Loucy (cell line): Measurements from ENCODE around the gene NPAS1.

Experiments used
- H2AFZ ChIP-seq: fragments of 200-600 bp; sonication (generic); 2 replicates; pipeline ENCODE4 v1.6.0; 2016; ENCODE audit warnings: antibody characterized with exemption, mild to moderate bottlenecking, low read length, moderate library complexity
- H3F3A ChIP-seq: fragments of 200-600 bp; 2 replicates; pipeline ENCODE4 v1.6.0; 2016; ENCODE audit warnings: antibody characterized with exemption, low read depth, mild to moderate bottlenecking
- H3K27me3 ChIP-seq: fragments of 200-600 bp; sonication (generic); 2 replicates; pipeline ENCODE4 v1.6.1; 2014; ENCODE audit warnings: low read length, mild to moderate bottlenecking; ENCODE audit not compliant: insufficient read depth, poor library complexity, severe bottlenecking
- H3K36me3 ChIP-seq: fragments of 200-600 bp; sonication (generic); 2 replicates; pipeline ENCODE4 v1.6.1; 2016; ENCODE audit warnings: low read length; ENCODE audit not compliant: insufficient read depth
- H3K4me1 ChIP-seq: fragments of 200-600 bp; sonication (generic); 2 replicates; pipeline ENCODE4 v1.5.1; 2014; ENCODE audit warnings: low read length, mild to moderate bottlenecking; ENCODE audit not compliant: insufficient read depth, poor library complexity, severe bottlenecking
- H3K4me2 ChIP-seq: fragments of 200-600 bp; sonication (generic); 2 replicates; pipeline ENCODE4 v1.6.0; 2014; ENCODE audit warnings: antibody characterized with exemption, low read length, low read depth, mild to moderate bottlenecking; ENCODE audit not compliant: poor library complexity, severe bottlenecking
- H3K4me3 ChIP-seq: fragments of 200-600 bp; sonication (generic); 2 replicates; pipeline ENCODE4 v1.5.1; 2014; ENCODE audit warnings: low read length, mild to moderate bottlenecking, mixed read lengths; ENCODE audit not compliant: poor library complexity, severe bottlenecking
- H3K79me2 ChIP-seq: fragments of 200-600 bp; sonication (generic); 2 replicates; pipeline ENCODE4 v1.6.1; 2014; ENCODE audit warnings: low read length; ENCODE audit not compliant: insufficient read depth
- H3K9ac ChIP-seq: fragments of 200-600 bp; sonication (generic); 2 replicates; pipeline ENCODE4 v1.6.0; 2014; ENCODE audit warnings: mild to moderate bottlenecking, low read depth, low read length, moderate library complexity; ENCODE audit not compliant: poor library complexity, severe bottlenecking
- H3K9me2 ChIP-seq: fragments of 200-600 bp; sonication (generic); replicated peaks from 2 replicates; pipeline ENCODE4 v1.6.1; 2016; ENCODE audit warnings: low read depth, low read length, mixed read lengths
- H3K9me3 ChIP-seq: fragments of 200-600 bp; sonication (generic); 2 replicates; pipeline ENCODE4 v1.6.1; 2014; ENCODE audit warnings: mild to moderate bottlenecking, antibody characterized with exemption, low read length, low read depth; ENCODE audit not compliant: insufficient read depth
- H4K20me1 ChIP-seq: fragments of 200-600 bp; sonication (generic); 2 replicates; pipeline ENCODE4 v1.6.0; 2014; ENCODE audit warnings: antibody characterized with exemption, low read length, mild to moderate bottlenecking; ENCODE audit not compliant: insufficient read depth, poor library complexity, severe bottlenecking
- CTCF ChIP-seq: fragments of 200-600 bp; sonication (generic); conservative IDR thresholded peaks from 2 replicates; pipeline ENCODE4 v1.5.1; 2014; ENCODE audit warnings: mild to moderate bottlenecking, antibody characterized with exemption, low read length
- EZH2phosphoT487 ChIP-seq: fragments of 200-600 bp; IDR thresholded peaks from 2 replicates; pipeline ENCODE4 v1.6.1; 2018; ENCODE audit warnings: antibody characterized with exemption, mild to moderate bottlenecking, moderate library complexity, borderline replicate concordance

Gene NPAS1

GRCh38 chr19:46998445-46999125 is 21.1 kb upstream of the NPAS1 start:
- H3K4me3 ChIP-seq = no peak overlapping the region
- H3K36me3 ChIP-seq = peaks cover 62% of the 10 kb centered on the region; the same call in 1 of the 2 replicates

GRCh38 chr19:46999377-46999776 is 20.3 kb upstream of the NPAS1 start:
- Histone ChIP-seq H3K36me3 (peaks cover 54% of the 10 kb centered on the region; the same call in 1 of the 2 replicates), H3K4me2 (no peak overlapping the region), H3K27me3 (no peaks in the 10 kb centered on the region), H3F3A (no peaks in the 10 kb centered on the region), H3K9me2 (no peaks in the 10 kb centered on the region), H3K9ac (no peak overlapping the region), H2AFZ (no peak overlapping the region), H3K4me1 (no peaks in the 10 kb centered on the region), H3K79me2 (no peaks in the 10 kb centered on the region), H3K9me3 (no peaks in the 10 kb centered on the region), H4K20me1 (no peaks in the 10 kb centered on the region), H3K4me3 (no peak overlapping the region)
- TF ChIP-seq CTCF (no peak), EZH2phosphoT487 (no peak)

More at GRCh38 chr19:46998445-46999125, 21.1 kb upstream of the NPAS1 start:
- Histone ChIP-seq H3K27me3 (no peaks in the 10 kb centered on the region), H2AFZ (no peak overlapping the region), H3K79me2 (no peaks in the 10 kb centered on the region), H3K9ac (no peak overlapping the region), H3K9me3 (no peaks in the 10 kb centered on the region), H4K20me1 (no peaks in the 10 kb centered on the region), H3K9me2 (no peaks in the 10 kb centered on the region), H3F3A (no peaks in the 10 kb centered on the region), H3K4me2 (no peak overlapping the region), H3K4me1 (no peaks in the 10 kb centered on the region)
- TF ChIP-seq EZH2phosphoT487 (no peak), CTCF (no peak)

GRCh38 chr19:46999878-47000277 is 19.8 kb upstream of the NPAS1 start:
- H3K4me3 ChIP-seq = no peak overlapping the region
- peaks cover 49% of the 10 kb centered on the region; the same call in 1 of the 2 replicates for H3K36me3 ChIP-seq
- H3K9me3 ChIP-seq = no peaks in the 10 kb centered on the region
- no peaks in the 10 kb centered on the region for H3K9me2 ChIP-seq
- H3K27me3 ChIP-seq = no peaks in the 10 kb centered on the region
- H2AFZ ChIP-seq = no peak overlapping the region
- TF ChIP-seq CTCF (no peak), EZH2phosphoT487 (no peak)
- no peaks in the 10 kb centered on the region for H3K4me1 ChIP-seq
- no peaks in the 10 kb centered on the region for H3F3A ChIP-seq
- H4K20me1 ChIP-seq = no peaks in the 10 kb centered on the region
- no peak overlapping the region for H3K9ac ChIP-seq
- H3K79me2 ChIP-seq = no peaks in the 10 kb centered on the region
- no peak overlapping the region for H3K4me2 ChIP-seq
